OCI-LY7 (cell line): ENCODE data around the gene MGST3. TPM values are rescaled to one million over a fixed set of nuclear protein-coding genes. Genes with fewer than 3 reads are reported as not detected.

Source experiments
- BruUV-seq: library from RNA; stranded (reverse); fragments of 400-500 nt; replicated peaks from 2 replicates; lab custom pipeline; 2021; lab: Mats Ljungman, UMichigan
- CTCF ChIA-PET: fragments of 300-600 bp; sonication (Branson Sonifier 250); formaldehyde crosslinking; loops from one replicate; lab custom pipeline; 2022; ENCODE audit warnings: antibody characterized with exemption; ENCODE audit not compliant: unreplicated experiment; lab: Charles Lee
- POLR2A ChIA-PET: fragments of 300-600 bp; sonication (Branson Sonifier 250); formaldehyde crosslinking; loops from one replicate; lab custom pipeline; 2022; ENCODE audit warnings: antibody characterized with exemption; lab: Charles Lee
- DNase-seq: peaks from one replicate; pipeline ENCODE4 v3.0.0-alpha.2; 2015; ENCODE audit warnings: low spot score
- H2AFZ ChIP-seq: fragments of 200-600 bp; sonication (generic), shearing (Covaris generic); 2 replicates; pipeline ENCODE4 v1.6.1; 2014; ENCODE audit warnings: mild to moderate bottlenecking, antibody characterized with exemption, low read length, moderate library complexity
- H3K27ac ChIP-seq: fragments of 200-600 bp; sonication (generic); 2 replicates; pipeline ENCODE4 v1.5.1; 2014; ENCODE audit warnings: mixed run types, low read depth, mild to moderate bottlenecking, moderate library complexity, low read length, inconsistent platforms; ENCODE audit not compliant: poor library complexity, severe bottlenecking
- H3K36me3 ChIP-seq: fragments of 200-600 bp; sonication (generic); 2 replicates; pipeline ENCODE4 v1.6.1; 2014; ENCODE audit warnings: mild to moderate bottlenecking, antibody characterized with exemption, low read length, moderate library complexity, mixed read lengths; ENCODE audit not compliant: insufficient read depth
- H3K4me1 ChIP-seq: fragments of 200-600 bp; sonication (generic); 2 replicates; pipeline ENCODE4 v1.5.1; 2014; ENCODE audit warnings: mild to moderate bottlenecking, low read length; ENCODE audit not compliant: insufficient read depth, poor library complexity, severe bottlenecking
- H3K4me2 ChIP-seq: fragments of 200-600 bp; sonication (generic); 2 replicates; pipeline ENCODE4 v1.6.1; 2014; ENCODE audit warnings: mild to moderate bottlenecking, low read length
- H3K4me3 ChIP-seq: fragments of 200-600 bp; sonication (generic); 2 replicates; pipeline ENCODE4 v1.5.1; 2014; ENCODE audit warnings: mild to moderate bottlenecking, low read depth, low read length; ENCODE audit not compliant: poor library complexity, severe bottlenecking
- H3K79me2 ChIP-seq: fragments of 200-600 bp; sonication (generic); 2 replicates; pipeline ENCODE4 v1.6.1; 2016; ENCODE audit warnings: low read depth, mild to moderate bottlenecking, low read length, moderate library complexity, mixed read lengths; ENCODE audit not compliant: insufficient read depth
- H3K9me2 ChIP-seq: fragments of 200-600 bp; sonication (generic); 2 replicates; pipeline ENCODE4 v1.6.1; 2016; ENCODE audit warnings: mild to moderate bottlenecking, low read length, mixed read lengths; ENCODE audit not compliant: insufficient read depth
- H3K9me3 ChIP-seq: fragments of 200-600 bp; sonication (generic); 2 replicates; pipeline ENCODE4 v1.6.1; 2014; ENCODE audit warnings: mild to moderate bottlenecking, mixed run types, low read length, mixed read lengths
- H4K20me1 ChIP-seq: fragments of 200-600 bp; sonication (generic); 2 replicates; pipeline ENCODE4 v1.6.1; 2014; ENCODE audit warnings: mild to moderate bottlenecking, antibody characterized with exemption, low read length, moderate library complexity, mixed read lengths; ENCODE audit not compliant: insufficient read depth
- CTCF ChIP-seq: fragments of 200-600 bp; sonication (generic); conservative IDR thresholded peaks from 2 replicates; pipeline ENCODE4 v1.5.1; 2014; ENCODE audit warnings: mild to moderate bottlenecking, antibody characterized with exemption, low read length, moderate library complexity, mixed read lengths
- EZH2phosphoT487 ChIP-seq: fragments of 200-600 bp; sonication (generic); IDR thresholded peaks from 2 replicates; pipeline ENCODE4 v1.6.1; 2018; ENCODE audit warnings: low read depth, borderline replicate concordance, mild to moderate bottlenecking, mixed run types, antibody characterized with exemption, low read length, moderate library complexity, mixed read lengths
- intact Hi-C: fragments of 100-400 bp; cut with micrococcal nuclease; formaldehyde crosslinking; loops from one replicate; pipeline ENCODE4 v1.10.0; 2022; ENCODE audit not compliant: unreplicated experiment
- total RNA-seq, 2 experiments: library from RNA; depleted of rRNA in 1 of 2; stranded (reverse); fragments of >200 nt in 1 of 2; shearing (Covaris generic) in 1 of 2; gene quantifications; 2 replicates each; pipeline ENCODE4 v1.2.3, GENCODE V29; 2014 to 2022

The MGST3 gene
- total RNA-seq, 2 experiments from 2014 or later = 115 to 127 TPM

GRCh38 chr1:165686971-165687433, 56.0 kb downstream of the MGST3 start:
- Histone ChIP-seq H3K9me2 (no peaks in the 10 kb centered on the region), H3K79me2 (peaks cover 35% of the 10 kb centered on the region; the same call in 1 of the 2 replicates), H3K4me2 (peak overlapping the region; percentile 51), H4K20me1 (peaks cover 4% of the 10 kb centered on the region; the same call in 1 of the 2 replicates), H2AFZ (peak overlapping the region; percentile 1; the same call in 1 of the 2 replicates), H3K9me3 (no peaks in the 10 kb centered on the region), H3K4me3 (peak overlapping the region; percentile 10), H3K4me1 (peaks cover 20% of the 10 kb centered on the region), H3K27ac (peak overlapping the region; percentile 18), H3K36me3 (peaks cover 40% of the 10 kb centered on the region)
- no peak for DNase-seq
- intact Hi-C loops = no loop called here
- no TSS peak for BruUV-seq
- CTCF ChIA-PET = no interaction called here
- TF ChIP-seq CTCF (no peak), EZH2phosphoT487 (no peak)
- POLR2A ChIA-PET = interaction anchor here (0.7 to 1.4 kb wide), 4 partner anchors 11 to 42 kb away, joined by 3 to 5 read pairs (median 5); partner anchors contain the start of gene ALDH9A1

- Histone ChIP-seq H3K79me2 (peaks cover 35% of the 10 kb centered on the region; the same call in 1 of the 2 replicates), H3K4me1 (peaks cover 20% of the 10 kb centered on the region), H3K9me2 (no peaks in the 10 kb centered on the region), H3K4me2 (no peak overlapping the region), H3K9me3 (no peaks in the 10 kb centered on the region), H3K27ac (no peak overlapping the region), H3K36me3 (peaks cover 30% of the 10 kb centered on the region; the same call in 1 of the 2 replicates), H3K4me3 (no peak overlapping the region), H4K20me1 (peaks cover 4% of the 10 kb centered on the region; the same call in 1 of the 2 replicates), H2AFZ (no peak overlapping the region)
- intact Hi-C loops = no loop called here
- no peak for DNase-seq
- ChIA-PET CTCF (interaction anchor here (0.5 kb wide), 1 partner anchor 269 kb away, joined by 3 read pairs; no protein-coding TSS in a partner anchor), POLR2A (interaction anchor here (0.8 kb wide), 1 partner anchor 51 kb away, joined by 3 read pairs; no protein-coding TSS in a partner anchor)
- no TSS peak for BruUV-seq
- TF ChIP-seq CTCF (no peak), EZH2phosphoT487 (no peak)
These were observed 57.0 kb downstream of the MGST3 start for GRCh38 chr1:165688046-165688445.

- Histone ChIP-seq H3K27ac (no peak overlapping the region), H2AFZ (no peak overlapping the region), H3K4me1 (peaks cover 4% of the 10 kb centered on the region), H3K4me2 (no peak overlapping the region), H3K79me2 (peaks cover 23% of the 10 kb centered on the region), H3K4me3 (no peak overlapping the region), H3K9me3 (no peaks in the 10 kb centered on the region), H3K9me2 (no peaks in the 10 kb centered on the region), H3K36me3 (peaks cover 3% of the 10 kb centered on the region; the same call in 1 of the 2 replicates), H4K20me1 (no peaks in the 10 kb centered on the region)
- intact Hi-C loops = no loop called here
- BruUV-seq = no TSS peak
- ChIA-PET POLR2A (interaction anchor here (1.0 kb wide), 2 partner anchors 11 to 62 kb away, joined by 3 read pairs; no protein-coding TSS in a partner anchor), CTCF (no interaction called here)
- no peak for DNase-seq
- TF ChIP-seq EZH2phosphoT487 (no peak), CTCF (no peak)
These were observed 64.0 kb downstream of the MGST3 start for GRCh38 chr1:165695031-165695430.
